ENCODE data around the gene SSBP1.
"Not testable (repeated sequence)": the region's sequence is repeated elsewhere in the genome, so short reads cannot be mapped to it uniquely, and the experiment has no call there.

The SSBP1 gene
- 90.6 to 103 reads per million in 2 donors for total RNA-seq

GRCh38 chr7:141737836-141738591 is at the start of gene SSBP1:
SSBP1 (plus strand) TSS chr7:141738358; CDS start chr7:141739167, 809 bp downstream.
- DNase-seq: peak; percentile 61

GRCh38 chr7:141689072-141689825 is 48.9 kb upstream of the SSBP1 start:
- DNase-seq: not testable (repeated sequence)

- DNase-seq: no peak
Observed at GRCh38 chr7:141691540-141691939, 46.6 kb upstream of the SSBP1 start.

GRCh38 chr7:141691961-141692360 is 46.2 kb upstream of the SSBP1 start:
- no peak for DNase-seq

- no peak for DNase-seq
Observed at GRCh38 chr7:141693082-141693481, 45.1 kb upstream of the SSBP1 start.

- no peak for DNase-seq
Observed at GRCh38 chr7:141695803-141696289, 42.3 kb upstream of the SSBP1 start.

GRCh38 chr7:141696348-141696747 is 41.8 kb upstream of the SSBP1 start:
- no peak for DNase-seq

GRCh38 chr7:141697211-141697871 is 40.8 kb upstream of the SSBP1 start:
- DNase-seq: no peak

GRCh38 chr7:141698247-141699015 is 39.7 kb upstream of the SSBP1 start:
- DNase-seq: no peak

GRCh38 chr7:141699860-141700259 is 38.3 kb upstream of the SSBP1 start:
- DNase-seq: no peak

- no peak for DNase-seq
Observed at GRCh38 chr7:141700296-141700847, 37.8 kb upstream of the SSBP1 start.

GRCh38 chr7:141700848-141701371 is 37.2 kb upstream of the SSBP1 start:
- no peak for DNase-seq

- DNase-seq: peak; percentile 44
Observed at GRCh38 chr7:141701489-141702046, 36.6 kb upstream of the SSBP1 start.

GRCh38 chr7:141702047-141702567 is 36.1 kb upstream of the SSBP1 start, which contains the start of gene DENND11:
DENND11 (minus strand) TSS chr7:141702166; CDS start chr7:141702153, 13 bp downstream.
- peak; percentile 62 for DNase-seq

- no peak for DNase-seq
Observed at GRCh38 chr7:141702892-141703291, 35.3 kb upstream of the SSBP1 start.

GRCh38 chr7:141704112-141704511 is 34.0 kb upstream of the SSBP1 start:
- no peak for DNase-seq

- DNase-seq: no peak
Observed at GRCh38 chr7:141704741-141705140, 33.4 kb upstream of the SSBP1 start.

- no peak for DNase-seq
Observed at GRCh38 chr7:141706239-141707064, 31.7 kb upstream of the SSBP1 start.

GRCh38 chr7:141708351-141708750 is 29.8 kb upstream of the SSBP1 start, which contains the start of gene WEE2:
WEE2 (plus strand) TSS chr7:141708353; CDS start chr7:141708759, 406 bp downstream.
- DNase-seq: no peak

GRCh38 chr7:141709318-141709717 is 28.8 kb upstream of the SSBP1 start:
- DNase-seq: no peak
